GM12878 (cell line): Measurements from ENCODE around the gene CUL9.

Experiments
- ASH2L ChIP-seq: fragments of 300-600, 200-600 bp; sonication (generic); IDR thresholded peaks from 2 replicates; pipeline ENCODE4 v1.6.1; 2017; ENCODE audit warnings: low read depth, mild to moderate bottlenecking, borderline replicate concordance
- CREB1 ChIP-seq: IDR thresholded peaks from 2 replicates; pipeline ENCODE4 v1.6.1; 2012; ENCODE audit warnings: low read depth, mild to moderate bottlenecking, inconsistent platforms
- CTCF ChIP-seq, 3 experiments: IDR thresholded peaks in 2 of 3; conservative IDR thresholded peaks in 1 of 3; 2 replicates each; pipeline ENCODE4 v1.5.1; 2011; ENCODE audit warnings: low read depth in 3 of 3, low read length in 3 of 3, mild to moderate bottlenecking in 3 of 3, control low read depth in 2 of 3, moderate library complexity in 2 of 3, inconsistent platforms in 1 of 3, mixed read lengths in 1 of 3; ENCODE audit not compliant: control insufficient read depth in 2 of 3, insufficient read depth in 1 of 3; ENCODE audit errors: extremely low read depth in 1 of 3
- EP300 ChIP-seq, 2 experiments: fragments of 150-350 bp in 1 of 2; IDR thresholded peaks; 2 replicates each; pipeline ENCODE4 v1.6.1; 2011 to 2012; ENCODE audit warnings: low read depth in 2 of 2, low read length in 2 of 2, borderline replicate concordance in 1 of 2, improper control_type of control experiment in 1 of 2, inconsistent platforms in 1 of 2; ENCODE audit not compliant: control insufficient read depth in 1 of 2
- FOS ChIP-seq: IDR thresholded peaks from 3 replicates; pipeline ENCODE4 v1.6.1; 2011; ENCODE audit warnings: borderline replicate concordance; ENCODE audit not compliant: insufficient read length; ENCODE audit errors: extremely low read depth
- HCFC1 ChIP-seq: fragments of 150-350 bp; IDR thresholded peaks from 2 replicates; pipeline ENCODE4 v1.6.1; 2014; ENCODE audit warnings: low read length
- HDAC6 ChIP-seq: fragments of 200-600 bp; sonication (generic); IDR thresholded peaks from one replicate; pipeline ENCODE4 v1.8.0; 2017; ENCODE audit warnings: antibody characterized with exemption; ENCODE audit not compliant: unreplicated experiment
- LARP7 ChIP-seq: fragments of 450-650 bp; IDR thresholded peaks from 2 replicates; pipeline ENCODE4 v1.6.1; 2017; ENCODE audit warnings: mild to moderate bottlenecking
- POLR2A ChIP-seq: IDR thresholded peaks from 2 replicates; pipeline ENCODE4 v1.6.1; 2011; ENCODE audit warnings: low read depth, mild to moderate bottlenecking, low read length
- POU2F2 ChIP-seq: IDR thresholded peaks from 3 replicates; pipeline ENCODE4 v1.6.1; 2011; ENCODE audit warnings: low read depth, mild to moderate bottlenecking, low read length, borderline replicate concordance
- RAD21 ChIP-seq: IDR thresholded peaks from 2 replicates; pipeline ENCODE4 v1.6.1; 2011; ENCODE audit warnings: mild to moderate bottlenecking, low read depth, low read length, moderate library complexity; ENCODE audit not compliant: insufficient read depth
- TCF3 ChIP-seq: IDR thresholded peaks from 2 replicates; pipeline ENCODE4 v1.6.1; 2012; ENCODE audit warnings: low read depth, mild to moderate bottlenecking, low read length, borderline replicate concordance; ENCODE audit not compliant: insufficient read depth
- ZSCAN29 ChIP-seq: fragments of 450-650 bp; IDR thresholded peaks from 2 replicates; pipeline ENCODE4 v1.6.1; 2017; ENCODE audit warnings: mild to moderate bottlenecking, moderate library complexity

DNA sequence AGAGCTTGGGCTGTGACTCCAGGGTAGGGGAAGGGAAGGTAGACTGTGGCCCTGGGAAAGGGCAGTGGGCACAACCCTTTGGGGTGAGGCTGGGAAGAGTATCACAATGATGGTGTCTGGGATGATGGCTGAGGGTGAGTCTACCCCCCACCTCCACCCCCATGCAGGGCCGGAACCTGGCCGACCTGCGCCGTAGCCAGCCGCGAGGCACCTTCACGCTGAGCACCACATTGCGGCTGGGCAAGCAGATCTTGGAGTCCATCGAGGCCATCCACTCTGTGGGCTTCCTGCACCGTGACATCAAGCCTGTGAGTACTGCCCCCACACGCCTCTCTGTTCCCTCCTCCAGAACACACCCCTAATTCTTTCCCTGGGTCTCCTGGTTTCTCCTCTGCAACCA lies 71.4 kb downstream of the CUL9 start:
- TF ChIP-seq CTCF (IDR thresholded peaks at IDR 0.05 in 2 of 3, conservative IDR thresholded peaks at IDR 0.05 in 1 of 3; ENCODE audit: control insufficient read depth in 2 of 3, extremely low read depth in 1 of 3, insufficient read depth in 1 of 3, low read depth in 3 of 3, low read length in 3 of 3) (no peak), CREB1 (no peak), HCFC1 (no peak), POU2F2 (no peak), RAD21 (no peak), LARP7 (no peak), ZSCAN29 (no peak), HDAC6 (no peak), ASH2L (no peak), TCF3 (no peak), EP300 (IDR thresholded peaks at IDR 0.05; ENCODE audit: borderline replicate concordance in 1 of 2, control insufficient read depth in 1 of 2, low read depth in 2 of 2, low read length in 2 of 2) (no peak), POLR2A (no peak), FOS (no peak)
